ENCODE results near the gene HACL1. TPM values are rescaled to one million over a fixed set of nuclear protein-coding genes. Genes with fewer than 3 reads are reported as not detected.
"Not testable (repeated sequence)": the region's sequence is repeated elsewhere in the genome, so short reads cannot be mapped to it uniquely, and the experiment has no call there.

HACL1 gene
- total RNA-seq, 2 experiments from 2014 or later: 29.9 to 30.0 TPM

- H3K27me3 Mint-ChIP-seq: no peaks in the 10 kb centered on the region
- H3K36me3 Mint-ChIP-seq: peaks cover 29% of the 10 kb centered on the region
- peak overlapping the region; percentile 50 for H3K4me3 Mint-ChIP-seq
- peak overlapping the region; percentile 81 for H3K27ac Mint-ChIP-seq
- CTCF ChIA-PET: interaction anchor here (0.7 kb wide), 1 partner anchor 323 kb away, joined by 3 read pairs; no protein-coding TSS in a partner anchor
- peaks cover 37% of the 10 kb centered on the region for H3K4me1 Mint-ChIP-seq (ENCODE audit: low read depth)
- intact Hi-C loops (cut with micrococcal nuclease): no loop called here
- POLR2A ChIA-PET: interaction anchor here (1.2 kb wide), 1 partner anchor 13 kb away, joined by 5 read pairs; no protein-coding TSS in a partner anchor
- peaks cover 28% of the 10 kb centered on the region for H3K9me3 Mint-ChIP-seq
- DNase-seq: no peak
These were observed 22.4 kb upstream of the HACL1 start for GRCh38 chr3:15623535-15624440.

- POLR2A ChIA-PET: not testable (repeated sequence)
These were observed 18.5 kb upstream of the HACL1 start for GRCh38 chr3:15619659-15620464.

DNA sequence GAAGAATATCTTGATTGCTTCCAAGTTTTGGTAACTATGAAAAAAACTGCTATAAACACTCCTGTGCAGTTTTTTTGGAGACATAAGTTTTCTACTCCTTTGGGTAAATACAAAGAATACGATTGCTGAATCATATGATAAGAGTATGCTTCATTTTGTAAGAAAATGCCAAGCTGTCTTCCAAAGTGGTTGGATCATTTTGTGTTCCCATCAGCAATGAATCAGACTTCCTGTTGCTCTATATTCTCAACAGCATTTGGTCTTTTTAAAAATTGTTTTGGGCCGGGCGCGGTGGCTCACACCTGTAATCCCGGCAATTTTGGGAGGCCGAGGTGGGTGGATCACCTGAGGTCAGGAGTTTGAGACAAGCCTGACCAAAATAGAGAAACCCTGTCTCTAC is 14.7 kb upstream of the HACL1 start:
- Mint-ChIP-seq H3K36me3 (peaks cover 19% of the 10 kb centered on the region), H3K4me3 (no peak overlapping the region), H3K27ac (no peak overlapping the region), H3K9me3 (peaks cover 21% of the 10 kb centered on the region), H3K4me1 (ENCODE audit: low read depth) (peaks cover 4% of the 10 kb centered on the region), H3K27me3 (no peaks in the 10 kb centered on the region)
- POLR2A ChIA-PET: no interaction called here
- no peak for DNase-seq
- intact Hi-C loops (cut with micrococcal nuclease): no loop called here
- CTCF ChIA-PET: no interaction called here

More at GRCh38 chr3:15619659-15620464, 18.5 kb upstream of the HACL1 start:
- H3K27ac Mint-ChIP-seq; H3K4me3 Mint-ChIP-seq; H3K27me3 Mint-ChIP-seq; DNase-seq; CTCF ChIA-PET; intact Hi-C loops (cut with micrococcal nuclease): not testable (repeated sequence)
- Mint-ChIP-seq H3K36me3 (peaks cover 29% of the 10 kb centered on the region), H3K4me1 (ENCODE audit: low read depth) (peaks cover 28% of the 10 kb centered on the region), H3K9me3 (peaks cover 28% of the 10 kb centered on the region)

GRCh38 chr3:15614958-15615357 is 13.6 kb upstream of the HACL1 start:
- CTCF ChIA-PET: interaction anchor here (0.5 kb wide), 1 partner anchor 12 kb away, joined by 3 read pairs; no protein-coding TSS in a partner anchor
- H3K27ac Mint-ChIP-seq: no peak overlapping the region
- no peaks in the 10 kb centered on the region for H3K27me3 Mint-ChIP-seq
- H3K36me3 Mint-ChIP-seq: peaks cover 11% of the 10 kb centered on the region
- DNase-seq: no peak
- H3K4me3 Mint-ChIP-seq: no peak overlapping the region
- peaks cover 12% of the 10 kb centered on the region for H3K9me3 Mint-ChIP-seq
- H3K4me1 Mint-ChIP-seq (ENCODE audit: low read depth): peaks cover 4% of the 10 kb centered on the region
- intact Hi-C loops (cut with micrococcal nuclease): no loop called here
- POLR2A ChIA-PET: no interaction called here

DNA sequence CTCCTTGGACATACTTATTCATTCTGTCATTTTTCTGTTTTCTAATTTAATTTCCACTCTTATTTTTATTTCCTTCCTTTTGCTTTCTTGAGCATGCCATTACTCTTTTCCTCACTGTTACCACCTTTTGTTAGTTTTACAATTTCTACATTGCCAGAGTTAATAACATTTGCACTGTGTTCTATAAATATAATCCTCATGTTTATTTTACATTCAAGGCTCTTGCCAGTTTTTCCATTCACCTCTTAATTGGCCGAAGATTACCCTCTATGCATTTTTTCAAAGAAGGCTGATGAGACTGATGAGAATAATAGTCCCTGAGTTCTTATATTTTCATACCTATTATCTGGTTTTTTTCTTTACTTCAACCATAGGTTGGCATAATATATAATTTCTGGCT is 10.6 kb upstream of the HACL1 start:
- Mint-ChIP-seq H3K36me3 (no peaks in the 10 kb centered on the region), H3K9me3 (no peaks in the 10 kb centered on the region), H3K4me1 (ENCODE audit: low read depth) (peaks cover 2% of the 10 kb centered on the region), H3K27me3 (no peaks in the 10 kb centered on the region), H3K4me3 (no peak overlapping the region), H3K27ac (no peak overlapping the region)
- POLR2A ChIA-PET: interaction anchor here (0.6 kb wide), 1 partner anchor 23 kb away, joined by 5 read pairs; no protein-coding TSS in a partner anchor
- CTCF ChIA-PET: interaction anchor here (0.8 kb wide), 1 partner anchor 200 kb away, joined by 4 read pairs; no protein-coding TSS in a partner anchor
- no peak for DNase-seq
- intact Hi-C loops (cut with micrococcal nuclease): no loop called here

DNA sequence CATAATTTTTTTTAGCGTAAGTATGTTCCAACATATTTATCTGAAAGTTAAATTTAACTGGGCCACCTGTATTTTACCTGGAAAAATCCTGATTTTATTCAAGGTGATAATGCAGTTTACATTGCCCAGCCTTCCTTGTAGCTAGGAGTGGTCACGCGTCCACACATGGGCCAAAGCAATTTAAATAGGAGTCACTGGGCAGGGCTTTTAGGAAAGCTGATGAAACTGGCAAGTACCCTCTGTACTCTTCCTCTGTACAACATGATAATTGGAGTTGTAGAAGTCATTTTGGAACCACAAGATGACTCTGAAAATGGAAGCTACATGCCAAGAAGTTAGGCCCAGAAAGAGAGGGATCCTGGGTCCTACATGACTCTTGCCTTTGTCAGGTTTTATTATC is 9.6 kb upstream of the HACL1 start:
- CTCF ChIA-PET: interaction anchor here (0.7 to 0.8 kb wide), 2 partner anchors 201 kb away, joined by 3 to 4 read pairs; no protein-coding TSS in a partner anchor
- intact Hi-C loops (cut with micrococcal nuclease): no loop called here

GRCh38 chr3:15610082-15610759 is 8.9 kb upstream of the HACL1 start:
- Mint-ChIP-seq H3K4me1 (ENCODE audit: low read depth) (peaks cover 3% of the 10 kb centered on the region), H3K9me3 (no peaks in the 10 kb centered on the region), H3K36me3 (no peaks in the 10 kb centered on the region), H3K27ac (no peak overlapping the region), H3K27me3 (no peaks in the 10 kb centered on the region), H3K4me3 (no peak overlapping the region)
- POLR2A ChIA-PET: no interaction called here
- CTCF ChIA-PET: interaction anchor here (0.6 to 0.7 kb wide), 2 partner anchors 20 to 202 kb away, joined by 3 read pairs; no protein-coding TSS in a partner anchor
- intact Hi-C loops (cut with micrococcal nuclease): no loop called here
- DNase-seq: no peak

More for the DNA sequence above, 9.6 kb upstream of the HACL1 start:
- H3K27me3 Mint-ChIP-seq: no peaks in the 10 kb centered on the region
- POLR2A ChIA-PET: no interaction called here
- H3K4me3 Mint-ChIP-seq: no peak overlapping the region
- no peaks in the 10 kb centered on the region for H3K9me3 Mint-ChIP-seq
- H3K4me1 Mint-ChIP-seq (ENCODE audit: low read depth): peaks cover 2% of the 10 kb centered on the region
- H3K36me3 Mint-ChIP-seq: no peaks in the 10 kb centered on the region
- H3K27ac Mint-ChIP-seq: no peak overlapping the region
- no peak for DNase-seq

DNA sequence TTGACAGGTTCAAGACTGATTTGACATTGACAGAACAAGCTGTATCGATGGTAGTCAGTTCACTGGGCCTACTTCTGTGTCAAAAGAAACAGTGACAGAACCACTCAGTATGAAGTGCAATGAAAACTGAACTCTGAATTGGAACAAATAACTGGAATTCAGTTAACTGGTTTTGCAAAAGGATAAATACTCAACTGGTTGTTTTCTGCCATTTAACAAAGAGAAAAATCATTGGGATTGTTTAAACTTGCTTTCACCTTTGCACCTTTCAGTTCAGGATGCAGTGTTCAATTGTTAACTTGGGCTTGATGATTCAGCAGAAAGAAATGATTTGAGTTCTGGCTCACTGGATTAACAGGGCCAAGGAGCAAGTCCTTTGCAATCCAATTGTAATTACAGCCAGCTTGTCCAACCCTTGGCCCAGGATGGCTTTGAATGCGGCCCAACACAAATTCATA is 5.1 kb upstream of the HACL1 start:
- POLR2A ChIA-PET: no interaction called here
- H3K9me3 Mint-ChIP-seq: peaks cover 3% of the 10 kb centered on the region

GRCh38 chr3:15604584-15604983 is 3.2 kb upstream of the HACL1 start:
- CTCF ChIA-PET; intact Hi-C loops (cut with micrococcal nuclease); H3K4me3 Mint-ChIP-seq; H3K27me3 Mint-ChIP-seq; H3K27ac Mint-ChIP-seq; H3K9me3 Mint-ChIP-seq; H3K36me3 Mint-ChIP-seq; POLR2A ChIA-PET; DNase-seq: not testable (repeated sequence)
- H3K4me1 Mint-ChIP-seq (ENCODE audit: low read depth): peaks cover 29% of the 10 kb centered on the region

More for the DNA sequence above, 5.1 kb upstream of the HACL1 start:
- Mint-ChIP-seq H3K27ac (no peak overlapping the region), H3K27me3 (no peaks in the 10 kb centered on the region), H3K36me3 (peaks cover 7% of the 10 kb centered on the region), H3K4me1 (ENCODE audit: low read depth) (peaks cover 13% of the 10 kb centered on the region), H3K4me3 (no peak overlapping the region)
- DNase-seq: no peak
- CTCF ChIA-PET: no interaction called here
- intact Hi-C loops (cut with micrococcal nuclease): no loop called here

DNA sequence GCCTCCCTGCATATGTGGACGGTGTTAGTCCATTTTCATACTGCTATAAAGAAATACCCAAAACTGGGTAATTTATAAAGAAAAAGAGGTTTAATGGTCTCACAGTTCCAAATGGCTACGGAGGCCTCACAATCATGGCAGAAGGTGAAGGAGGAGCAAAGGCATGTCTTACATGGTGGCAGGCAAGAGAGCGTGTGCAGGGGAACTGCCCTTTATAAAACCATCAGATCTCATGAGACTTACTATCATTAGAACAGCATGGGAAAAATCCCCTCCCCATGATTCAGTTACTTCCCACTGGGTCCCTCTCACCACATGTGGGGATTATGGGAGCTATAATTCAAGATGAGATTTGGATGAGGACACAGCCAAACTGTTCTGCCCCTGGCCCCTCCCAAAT is 1.4 kb upstream of the HACL1 start:
- H3K27me3 Mint-ChIP-seq; H3K9me3 Mint-ChIP-seq; POLR2A ChIA-PET; intact Hi-C loops (cut with micrococcal nuclease); CTCF ChIA-PET; DNase-seq: not testable (repeated sequence)
- Mint-ChIP-seq H3K27ac (peak overlapping the region; percentile 94), H3K4me3 (peak overlapping the region; percentile 99), H3K36me3 (peaks cover 16% of the 10 kb centered on the region), H3K4me1 (ENCODE audit: low read depth) (peaks cover 40% of the 10 kb centered on the region)

GRCh38 chr3:15602146-15602536 is 772 bp upstream of the HACL1 start:
- H3K36me3 Mint-ChIP-seq: peaks cover 17% of the 10 kb centered on the region
- H3K4me1 Mint-ChIP-seq (ENCODE audit: low read depth): peaks cover 43% of the 10 kb centered on the region
- H3K27ac Mint-ChIP-seq: peak overlapping the region; percentile 94
- H3K27me3 Mint-ChIP-seq: no peaks in the 10 kb centered on the region
- ChIA-PET CTCF (interaction anchor here (1.0 kb wide), 1 partner anchor 24 kb away, joined by 3 read pairs; no protein-coding TSS in a partner anchor), POLR2A (interaction anchor here (1.1 to 1.6 kb wide), 2 partner anchors 178 to 195 kb away, joined by 3 to 4 read pairs; no protein-coding TSS in a partner anchor)
- no peak for DNase-seq
- H3K4me3 Mint-ChIP-seq: peak overlapping the region; percentile 99
- H3K9me3 Mint-ChIP-seq: peaks cover 3% of the 10 kb centered on the region
- intact Hi-C loops (cut with micrococcal nuclease): no loop called here

Data from activated CD4-positive, alpha-beta memory T cell treated with anti-CD3 and anti-CD28 coated beads for 36 hours (primary cell).